BE2C (cell line): ENCODE results near the gene SLC9C1.
A peak's percentile ranks its signal among the peaks of the same experiment; 100 is the strongest.

Source experiments
- DNase-seq: peaks from one replicate; pipeline ENCODE4 v3.0.0-alpha.2; 2020
- H3K27me3 ChIP-seq: fragments of 250-450 bp; sonication (Bioruptor Pico); 2 replicates; pipeline ENCODE4 v1.5.1; 2020; ENCODE audit warnings: mild to moderate bottlenecking
- H3K36me3 ChIP-seq: fragments of 250-450 bp; sonication (Bioruptor Pico); 2 replicates; pipeline ENCODE4 v1.5.1; 2020; ENCODE audit warnings: mild to moderate bottlenecking
- H3K4me1 ChIP-seq: fragments of 250-450 bp; sonication (Bioruptor Pico); 2 replicates; pipeline ENCODE4 v1.5.1; 2020
- H3K4me3 ChIP-seq: 2 replicates; pipeline ENCODE4 v1.5.1; 2011; ENCODE audit warnings: low read depth, low read length
- H3K9me3 ChIP-seq: fragments of 250-450 bp; sonication (Bioruptor Pico); 2 replicates; pipeline ENCODE4 v1.5.1; 2020
- CTCF ChIP-seq: IDR thresholded peaks from 2 replicates; pipeline ENCODE4 v1.5.1; 2012; ENCODE audit warnings: mild to moderate bottlenecking, low read depth, low read length

Gene SLC9C1

GRCh38 chr3:112302881-112303763, 9.1 kb upstream of the SLC9C1 start:
- no peaks in the 10 kb centered on the region for H3K36me3 ChIP-seq
- H3K4me1 ChIP-seq: peaks cover 19% of the 10 kb centered on the region
- H3K4me3 ChIP-seq: peak overlapping the region; percentile 39
- no peaks in the 10 kb centered on the region for H3K9me3 ChIP-seq
- DNase-seq: no peak
- TF ChIP-seq CTCF: no peak
- H3K27me3 ChIP-seq: no peaks in the 10 kb centered on the region

GRCh38 chr3:112302150-112302830, 8.3 kb upstream of the SLC9C1 start:
- Histone ChIP-seq H3K9me3 (no peaks in the 10 kb centered on the region), H3K4me3 (no peak overlapping the region), H3K4me1 (peaks cover 15% of the 10 kb centered on the region), H3K36me3 (no peaks in the 10 kb centered on the region), H3K27me3 (no peaks in the 10 kb centered on the region)
- TF ChIP-seq CTCF: no peak
- peak; percentile 70 for DNase-seq

DNA sequence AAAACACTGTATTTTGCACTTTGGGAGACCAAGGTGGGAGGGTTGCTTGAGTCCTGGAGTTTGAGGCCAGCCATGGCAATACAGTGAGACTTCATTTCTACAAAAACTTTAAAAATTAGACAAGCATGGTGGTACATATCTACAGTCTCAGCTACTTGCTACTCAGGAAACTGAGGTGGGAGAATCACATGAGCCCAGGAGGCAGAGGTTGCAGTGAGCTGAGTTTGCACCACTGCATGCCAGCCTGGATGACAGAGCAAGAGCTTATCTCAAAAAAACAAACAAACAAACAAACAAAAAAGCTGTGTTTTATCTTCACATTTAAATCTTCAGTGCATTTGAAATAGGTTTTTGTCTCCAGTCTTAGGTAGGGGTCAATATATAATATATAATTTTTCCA, 4.8 kb upstream of the SLC9C1 start:
- DNase-seq: no peak

DNA sequence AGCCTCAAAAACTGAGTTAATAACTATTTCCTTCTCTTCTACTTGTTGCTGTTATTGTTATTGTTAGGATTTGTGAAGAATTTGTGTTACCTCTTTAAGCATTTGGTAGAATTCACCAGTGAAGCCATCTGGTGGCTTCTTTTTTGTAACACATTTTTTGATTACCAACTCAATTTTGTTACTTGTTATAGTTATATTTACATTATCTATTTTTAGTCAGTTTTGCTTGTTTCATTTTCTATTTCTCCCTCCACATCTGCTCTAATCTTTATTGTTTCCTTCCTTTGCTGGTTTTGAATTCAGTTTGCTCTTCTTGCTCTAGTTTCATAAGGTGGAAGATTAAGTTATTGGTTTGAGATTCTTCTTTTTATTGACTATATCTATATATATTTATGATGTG, 3.7 kb upstream of the SLC9C1 start:
- Histone ChIP-seq H3K4me3 (no peak overlapping the region), H3K27me3 (no peaks in the 10 kb centered on the region), H3K4me1 (peaks cover 10% of the 10 kb centered on the region; the same call in 1 of the 2 replicates), H3K36me3 (no peaks in the 10 kb centered on the region), H3K9me3 (no peaks in the 10 kb centered on the region)
- TF ChIP-seq CTCF: no peak
- no peak for DNase-seq

More for the DNA sequence above, 4.8 kb upstream of the SLC9C1 start:
- H3K4me3 ChIP-seq: no peak overlapping the region
- TF ChIP-seq CTCF: no peak
- no peaks in the 10 kb centered on the region for H3K9me3 ChIP-seq
- H3K4me1 ChIP-seq: peaks cover 15% of the 10 kb centered on the region
- H3K27me3 ChIP-seq: no peaks in the 10 kb centered on the region
- no peaks in the 10 kb centered on the region for H3K36me3 ChIP-seq

GRCh38 chr3:112289011-112289410, 5.0 kb downstream of the SLC9C1 start:
- H3K36me3 ChIP-seq: no peaks in the 10 kb centered on the region
- no peaks in the 10 kb centered on the region for H3K27me3 ChIP-seq
- no peak overlapping the region for H3K4me3 ChIP-seq
- no peak for TF ChIP-seq CTCF
- no peak for DNase-seq
- H3K4me1 ChIP-seq: no peaks in the 10 kb centered on the region
- H3K9me3 ChIP-seq: peaks cover 2% of the 10 kb centered on the region; the same call in 1 of the 2 replicates

DNA sequence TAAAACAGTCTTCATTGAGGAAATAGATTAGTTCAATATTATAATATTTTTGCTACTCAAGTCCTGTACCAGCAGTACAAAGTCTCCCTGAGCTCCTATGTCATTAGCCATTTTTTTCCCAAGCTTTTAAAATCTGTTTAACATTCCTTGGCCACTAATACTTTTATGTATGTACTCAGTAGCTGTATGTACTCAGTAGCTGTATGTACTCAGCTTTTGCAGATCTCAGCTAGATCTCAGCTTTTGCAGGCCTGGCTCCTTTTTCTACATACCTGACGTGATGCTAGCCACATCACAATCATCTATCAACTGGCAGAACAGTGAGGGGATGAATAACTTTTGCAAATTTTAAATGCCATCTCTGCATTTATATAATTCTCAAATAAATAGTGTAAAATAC, 13.8 kb downstream of the SLC9C1 start:
- H3K27me3 ChIP-seq: peaks cover 7% of the 10 kb centered on the region; the same call in 1 of the 2 replicates
- no peak overlapping the region for H3K4me3 ChIP-seq
- H3K4me1 ChIP-seq: no peaks in the 10 kb centered on the region
- no peak for DNase-seq
- TF ChIP-seq CTCF: no peak
- H3K9me3 ChIP-seq: no peaks in the 10 kb centered on the region; the same call in 1 of the 2 replicates
- H3K36me3 ChIP-seq: no peaks in the 10 kb centered on the region
